HUES48 (cell line): Measurements from ENCODE around the gene DMD.

ENCODE experiments used
- H3K27ac ChIP-seq: one replicate; pipeline ENCODE4 v1.7.0; 2013; ENCODE audit warnings: low read depth, low read length, inconsistent platforms
- H3K27me3 ChIP-seq: 2 replicates; pipeline ENCODE4 v1.6.1; 2013; ENCODE audit warnings: mild to moderate bottlenecking, low read length; ENCODE audit not compliant: control insufficient read depth, insufficient read depth
- H3K36me3 ChIP-seq: 2 replicates; pipeline ENCODE4 v1.6.1; 2013; ENCODE audit warnings: low read length; ENCODE audit not compliant: control insufficient read depth, insufficient read depth
- H3K4me1 ChIP-seq: 2 replicates; pipeline ENCODE4 v1.6.1; 2013; ENCODE audit warnings: mild to moderate bottlenecking, low read length; ENCODE audit not compliant: control insufficient read depth, insufficient read depth
- H3K4me3 ChIP-seq: 2 replicates; pipeline ENCODE4 v1.5.1; 2013; ENCODE audit warnings: mild to moderate bottlenecking, low read depth, low read length
- H3K9ac ChIP-seq: 2 replicates; pipeline ENCODE4 v1.6.1; 2013; ENCODE audit warnings: mild to moderate bottlenecking, low read depth, low read length, moderate library complexity
- H3K9me3 ChIP-seq: 2 replicates; pipeline ENCODE4 v1.6.1; 2013; ENCODE audit warnings: low read length; ENCODE audit not compliant: control insufficient read depth, insufficient read depth

Gene DMD

GRCh38 chrX:31301203-31301602 is 1910.1 kb downstream of the DMD start:
- Histone ChIP-seq H3K9ac (no peak overlapping the region), H3K4me1 (peaks cover 27% of the 10 kb centered on the region), H3K36me3 (no peaks in the 10 kb centered on the region), H3K4me3 (no peak overlapping the region), H3K27ac (no peak overlapping the region), H3K27me3 (0 out of 2 replicates have a peak, but pooled peaks cover 3% of the 10 kb centered on the region), H3K9me3 (no peaks in the 10 kb centered on the region)

GRCh38 chrX:31298916-31299315 is 1912.4 kb downstream of the DMD start:
- peak overlapping the region; percentile 14 for H3K27ac ChIP-seq
- 0 out of 2 replicates have a peak, but pooled peaks cover 3% of the 10 kb centered on the region for H3K27me3 ChIP-seq
- peaks cover 27% of the 10 kb centered on the region for H3K4me1 ChIP-seq
- H3K9ac ChIP-seq, result no peak overlapping the region
- H3K36me3 ChIP-seq, result no peaks in the 10 kb centered on the region
- H3K4me3 ChIP-seq, result no peak overlapping the region
- H3K9me3 ChIP-seq, result no peaks in the 10 kb centered on the region

- H3K36me3 ChIP-seq, result no peaks in the 10 kb centered on the region
- H3K4me3 ChIP-seq, result no peak overlapping the region
- H3K27ac ChIP-seq, result no peak overlapping the region
- 0 out of 2 replicates have a peak, but pooled peaks cover 3% of the 10 kb centered on the region for H3K27me3 ChIP-seq
- H3K4me1 ChIP-seq, result peaks cover 19% of the 10 kb centered on the region
- no peaks in the 10 kb centered on the region for H3K9me3 ChIP-seq
- no peak overlapping the region for H3K9ac ChIP-seq
Measured at GRCh38 chrX:31297881-31298280, 1913.5 kb downstream of the DMD start.

GRCh38 chrX:31294475-31294874 is 1916.9 kb downstream of the DMD start:
- Histone ChIP-seq H3K4me3 (no peak overlapping the region), H3K4me1 (peaks cover 18% of the 10 kb centered on the region), H3K27me3 (0 out of 2 replicates have a peak, but pooled peaks cover 3% of the 10 kb centered on the region), H3K9ac (no peak overlapping the region), H3K36me3 (no peaks in the 10 kb centered on the region), H3K9me3 (no peaks in the 10 kb centered on the region), H3K27ac (no peak overlapping the region)

GRCh38 chrX:31293409-31293808 is 1917.9 kb downstream of the DMD start:
- Histone ChIP-seq H3K27me3 (0 out of 2 replicates have a peak, but pooled peaks cover 3% of the 10 kb centered on the region), H3K36me3 (no peaks in the 10 kb centered on the region), H3K4me1 (peaks cover 10% of the 10 kb centered on the region), H3K27ac (no peak overlapping the region), H3K4me3 (no peak overlapping the region), H3K9ac (no peak overlapping the region), H3K9me3 (no peaks in the 10 kb centered on the region)

GRCh38 chrX:31291131-31291530 is 1920.2 kb downstream of the DMD start:
- Histone ChIP-seq H3K27me3 (no peaks in the 10 kb centered on the region), H3K4me1 (peaks cover 9% of the 10 kb centered on the region; the same call in 1 of the 2 replicates), H3K36me3 (no peaks in the 10 kb centered on the region), H3K4me3 (no peak overlapping the region), H3K27ac (no peak overlapping the region), H3K9me3 (no peaks in the 10 kb centered on the region), H3K9ac (no peak overlapping the region)

GRCh38 chrX:31287861-31288260 is 1923.5 kb downstream of the DMD start:
- no peak overlapping the region for H3K27ac ChIP-seq
- no peaks in the 10 kb centered on the region for H3K27me3 ChIP-seq
- H3K9ac ChIP-seq, result no peak overlapping the region
- H3K36me3 ChIP-seq, result no peaks in the 10 kb centered on the region
- peaks cover 9% of the 10 kb centered on the region; the same call in 1 of the 2 replicates for H3K4me1 ChIP-seq
- H3K9me3 ChIP-seq, result no peaks in the 10 kb centered on the region
- H3K4me3 ChIP-seq, result no peak overlapping the region

- Histone ChIP-seq H3K27me3 (no peaks in the 10 kb centered on the region), H3K27ac (no peak overlapping the region), H3K4me3 (no peak overlapping the region), H3K9ac (no peak overlapping the region), H3K36me3 (no peaks in the 10 kb centered on the region), H3K9me3 (no peaks in the 10 kb centered on the region), H3K4me1 (no peaks in the 10 kb centered on the region)
Measured at GRCh38 chrX:31280580-31280979, 1930.8 kb downstream of the DMD start.

GRCh38 chrX:31279359-31279758 is 1932.0 kb downstream of the DMD start:
- Histone ChIP-seq H3K36me3 (no peaks in the 10 kb centered on the region), H3K4me1 (no peaks in the 10 kb centered on the region), H3K4me3 (no peak overlapping the region), H3K27me3 (no peaks in the 10 kb centered on the region), H3K27ac (no peak overlapping the region), H3K9ac (no peak overlapping the region), H3K9me3 (no peaks in the 10 kb centered on the region)

GRCh38 chrX:31272472-31272775 is 1938.9 kb downstream of the DMD start:
- Histone ChIP-seq H3K27me3 (no peaks in the 10 kb centered on the region), H3K27ac (no peak overlapping the region)

GRCh38 chrX:31271615-31272471 is 1939.5 kb downstream of the DMD start:
- Histone ChIP-seq H3K9ac (no peak overlapping the region), H3K27me3 (no peaks in the 10 kb centered on the region), H3K9me3 (no peaks in the 10 kb centered on the region), H3K27ac (peak overlapping the region; percentile 7), H3K36me3 (no peaks in the 10 kb centered on the region), H3K4me3 (no peak overlapping the region), H3K4me1 (peaks cover 25% of the 10 kb centered on the region)

More at GRCh38 chrX:31272472-31272775, 1938.9 kb downstream of the DMD start:
- Histone ChIP-seq H3K4me1 (peaks cover 25% of the 10 kb centered on the region), H3K9me3 (no peaks in the 10 kb centered on the region), H3K4me3 (no peak overlapping the region), H3K9ac (no peak overlapping the region), H3K36me3 (no peaks in the 10 kb centered on the region)
